Vagina (tissue), 2 donors: ENCODE data around the gene INPP4B. TPM values are rescaled to one million over a fixed set of nuclear protein-coding genes. Genes with fewer than 3 reads are reported as not detected.

Experiments
- DNase-seq, 2 donors: peaks; one replicate each; pipeline ENCODE4 v3.0.0-alpha.2; 2017; ENCODE audit errors: extremely low spot score in 2 of 2
- H3K27ac ChIP-seq: fragments of 200-600 bp; sonication (generic); one replicate; pipeline ENCODE4 v1.5.1; 2019
- H3K27me3 ChIP-seq: fragments of 200-600 bp; sonication (generic); one replicate; pipeline ENCODE4 v1.5.1; 2019
- H3K36me3 ChIP-seq, 2 donors: fragments of 200-600 bp; sonication (generic); one replicate each; pipeline ENCODE4 v1.5.1; 2017 to 2019
- H3K4me1 ChIP-seq: fragments of 200-600 bp; sonication (generic); one replicate; pipeline ENCODE4 v1.5.1; 2019
- H3K4me3 ChIP-seq, 2 donors: fragments of 200-600 bp; sonication (generic); 1 replicate in 1 of 2; 2 replicates in 1 of 2; pipeline ENCODE4 v1.5.1; 2016 to 2019
- H3K9me3 ChIP-seq: fragments of 200-600 bp; sonication (generic); one replicate; pipeline ENCODE4 v1.5.1; 2019
- CTCF ChIP-seq, 3 experiments: fragments of 450-650 bp in 2 of 3; fragments of 200-600 bp in 1 of 3; sonication (generic) in 1 of 3; IDR thresholded peaks; one replicate each; pipeline ENCODE4 v1.5.1; 2017 to 2019; ENCODE audit warnings: antibody characterized with exemption in 3 of 3, mild to moderate bottlenecking in 2 of 3, moderate library complexity in 2 of 3
- POLR2A ChIP-seq, 2 donors: fragments of 450-650 bp; IDR thresholded peaks; one replicate each; pipeline ENCODE4 v1.6.1; 2017; ENCODE audit warnings: antibody characterized with exemption in 2 of 2, mild to moderate bottlenecking in 2 of 2, moderate library complexity in 2 of 2
- POLR2AphosphoS5 ChIP-seq, 2 donors: sonication (generic); formaldehyde crosslinking; IDR thresholded peaks; one replicate each; pipeline ENCODE4 v1.9.0; 2017; ENCODE audit warnings: antibody characterized with exemption in 2 of 2, mild to moderate bottlenecking in 2 of 2, low read depth in 1 of 2; ENCODE audit not compliant: insufficient read depth in 1 of 2
- intact Hi-C: fragments of 100-400 bp; cut with DNase I; formaldehyde crosslinking; loops from one replicate; pipeline ENCODE4 v1.15.1; 2023
- total RNA-seq: library from RNA; depleted of rRNA; stranded (reverse); fragments of >200 nt; gene quantifications from one replicate; pipeline ENCODE4 v1.2.3, GENCODE V29; 2016

Gene INPP4B
- total RNA-seq, 1 donor from 2014 or later: 21.1 TPM

GRCh38 chr4:142097015-142097414 lies 749.1 kb downstream of the INPP4B start:
- no peaks in the 10 kb centered on the region for H3K36me3 ChIP-seq
- intact Hi-C loops: no loop called here
- H3K27me3 ChIP-seq: no peaks in the 10 kb centered on the region
- no peak for DNase-seq
- H3K27ac ChIP-seq: no peak overlapping the region
- TF ChIP-seq POLR2AphosphoS5 (IDR thresholded peaks at IDR 0.05; ENCODE audit: insufficient read depth in 1 of 2, low read depth in 1 of 2): no peak
- no peak for TF ChIP-seq POLR2A (IDR thresholded peaks at IDR 0.05)
- no peak for TF ChIP-seq CTCF (IDR thresholded peaks at IDR 0.05)
- peaks cover 19% of the 10 kb centered on the region for H3K4me1 ChIP-seq
- H3K9me3 ChIP-seq: no peaks in the 10 kb centered on the region
- no peak overlapping the region for H3K4me3 ChIP-seq

- H3K4me3 ChIP-seq: no peak overlapping the region
- no peak for DNase-seq
- TF ChIP-seq CTCF (IDR thresholded peaks at IDR 0.05) (no peak), POLR2A (IDR thresholded peaks at IDR 0.05) (no peak), POLR2AphosphoS5 (IDR thresholded peaks at IDR 0.05; ENCODE audit: insufficient read depth in 1 of 2, low read depth in 1 of 2) (peak in 1 of 2 donors; percentile 89)
- no peaks in the 10 kb centered on the region for H3K36me3 ChIP-seq
- peaks cover 29% of the 10 kb centered on the region for H3K4me1 ChIP-seq
- intact Hi-C loops: no loop called here
- H3K9me3 ChIP-seq: no peaks in the 10 kb centered on the region
- H3K27me3 ChIP-seq: no peaks in the 10 kb centered on the region
- no peak overlapping the region for H3K27ac ChIP-seq
These were observed 750.1 kb downstream of the INPP4B start for GRCh38 chr4:142095886-142096605.

GRCh38 chr4:142092941-142093340 lies 753.2 kb downstream of the INPP4B start:
- H3K9me3 ChIP-seq: no peaks in the 10 kb centered on the region
- no peak overlapping the region for H3K27ac ChIP-seq
- TF ChIP-seq CTCF (IDR thresholded peaks at IDR 0.05) (no peak), POLR2A (IDR thresholded peaks at IDR 0.05) (no peak)
- peaks cover 36% of the 10 kb centered on the region for H3K4me1 ChIP-seq
- no peaks in the 10 kb centered on the region for H3K36me3 ChIP-seq
- no peaks in the 10 kb centered on the region for H3K27me3 ChIP-seq
- intact Hi-C loops: no loop called here
- DNase-seq: no peak
- H3K4me3 ChIP-seq: no peak overlapping the region

GRCh38 chr4:142091691-142092182 lies 754.4 kb downstream of the INPP4B start:
- peaks cover 34% of the 10 kb centered on the region for H3K4me1 ChIP-seq
- intact Hi-C loops: no loop called here

More at GRCh38 chr4:142091691-142092182, 754.4 kb downstream of the INPP4B start:
- DNase-seq: peak in 1 of 2 donors; percentile 91
- Histone ChIP-seq H3K27me3 (no peaks in the 10 kb centered on the region), H3K36me3 (no peaks in the 10 kb centered on the region), H3K27ac (peak overlapping the region; percentile 64), H3K9me3 (no peaks in the 10 kb centered on the region), H3K4me3 (no peak overlapping the region)
- TF ChIP-seq CTCF (IDR thresholded peaks at IDR 0.05): no peak
- no peak for TF ChIP-seq POLR2AphosphoS5 (IDR thresholded peaks at IDR 0.05; ENCODE audit: insufficient read depth in 1 of 2, low read depth in 1 of 2)
- TF ChIP-seq POLR2A (IDR thresholded peaks at IDR 0.05): no peak
